Measurements from ENCODE around the gene P3H4.

Gene P3H4

GRCh38 chr17:41775394-41776226 is 36.1 kb downstream of the P3H4 start:
- no peak for ATAC-seq
- TF ChIP-seq PATZ1 (CRISPR knock-in tag; IDR thresholded peaks at IDR 0.05; ENCODE audit: borderline replicate concordance) (no peak), PPARA (CRISPR knock-in tag; IDR thresholded peaks at IDR 0.05; ENCODE audit: borderline replicate concordance) (no peak), TCF4 (CRISPR knock-in tag; IDR thresholded peaks at IDR 0.05; ENCODE audit: borderline replicate concordance) (no peak), SNAI2 (CRISPR knock-in tag; IDR thresholded peaks at IDR 0.05) (no peak), CREB5 (CRISPR knock-in tag; IDR thresholded peaks at IDR 0.05; ENCODE audit: low read depth) (no peak), ZNF70 (CRISPR knock-in tag; IDR thresholded peaks at IDR 0.05) (no peak), ESRRG (CRISPR knock-in tag; IDR thresholded peaks at IDR 0.05) (no peak), ZNF565 (CRISPR knock-in tag; conservative IDR thresholded peaks at IDR 0.05; ENCODE audit: low read depth) (no peak), POU6F1 (CRISPR knock-in tag; IDR thresholded peaks at IDR 0.05; ENCODE audit: borderline replicate concordance, low read depth) (no peak), ZFP30 (CRISPR knock-in tag; IDR thresholded peaks at IDR 0.05) (no peak), GLIS3 (CRISPR knock-in tag; IDR thresholded peaks at IDR 0.05) (no peak), ISL1 (CRISPR knock-in tag; IDR thresholded peaks at IDR 0.05) (no peak), RARB (CRISPR knock-in tag; IDR thresholded peaks at IDR 0.05) (no peak), CSDC2 (CRISPR knock-in tag; IDR thresholded peaks at IDR 0.05) (no peak), TOX (CRISPR knock-in tag; IDR thresholded peaks at IDR 0.05; ENCODE audit: borderline replicate concordance) (no peak), ZNF8 (CRISPR knock-in tag; IDR thresholded peaks at IDR 0.05) (no peak), OSR1 (CRISPR knock-in tag; IDR thresholded peaks at IDR 0.05) (no peak), BACH2 (CRISPR knock-in tag; IDR thresholded peaks at IDR 0.05; ENCODE audit: borderline replicate concordance) (no peak), TSHZ2 (CRISPR knock-in tag; IDR thresholded peaks at IDR 0.05) (no peak)

- no peak for ATAC-seq
Observed at GRCh38 chr17:41773731-41774193, 38.0 kb downstream of the P3H4 start.

More at GRCh38 chr17:41773731-41774193, 38.0 kb downstream of the P3H4 start:
- TF ChIP-seq CSDC2 (CRISPR knock-in tag; IDR thresholded peaks at IDR 0.05) (no peak), GLIS3 (CRISPR knock-in tag; IDR thresholded peaks at IDR 0.05) (no peak), PATZ1 (CRISPR knock-in tag; IDR thresholded peaks at IDR 0.05; ENCODE audit: borderline replicate concordance) (no peak), BACH2 (CRISPR knock-in tag; IDR thresholded peaks at IDR 0.05; ENCODE audit: borderline replicate concordance) (no peak), RARB (CRISPR knock-in tag; IDR thresholded peaks at IDR 0.05) (no peak)

Data from SK-N-SH treated with all-trans-retinoic acid at 6 μM for 48 hours (cell line).